HG03060 (cell line): Measurements from ENCODE around the gene ADAM10.
"Not testable (repeated sequence)": the region's sequence is repeated elsewhere in the genome, so short reads cannot be mapped to it uniquely, and the experiment has no call there.

Source experiments
- ATAC-seq: cut with Tn5 transposase; IDR thresholded peaks from one replicate; pipeline ENCODE4 v1.9.1; 2021; ENCODE audit warnings: low read depth, moderate number of reproducible peaks; ENCODE audit not compliant: unreplicated experiment

Gene ADAM10

GRCh38 chr15:58626378-58626777 lies 123.1 kb downstream of the ADAM10 start:
- no peak for ATAC-seq

- no peak for ATAC-seq
These were observed 126.6 kb downstream of the ADAM10 start for GRCh38 chr15:58622877-58623276.

- not testable (repeated sequence) for ATAC-seq
These were observed 129.2 kb downstream of the ADAM10 start for GRCh38 chr15:58620268-58620667.

GRCh38 chr15:58616171-58616570 lies 133.3 kb downstream of the ADAM10 start:
- ATAC-seq, result no peak

- ATAC-seq, result no peak
These were observed 137.5 kb downstream of the ADAM10 start for GRCh38 chr15:58611731-58612676.

- ATAC-seq, result no peak
These were observed 140.8 kb downstream of the ADAM10 start for GRCh38 chr15:58608711-58609110.

GRCh38 chr15:58608129-58608590 lies 141.3 kb downstream of the ADAM10 start:
- no peak for ATAC-seq

- no peak for ATAC-seq
These were observed 142.9 kb downstream of the ADAM10 start for GRCh38 chr15:58606577-58607080.

GRCh38 chr15:58605931-58606530 lies 143.5 kb downstream of the ADAM10 start:
- no peak for ATAC-seq

GRCh38 chr15:58604455-58604923 lies 145.0 kb downstream of the ADAM10 start:
- no peak for ATAC-seq

- not testable (repeated sequence) for ATAC-seq
These were observed 145.6 kb downstream of the ADAM10 start for GRCh38 chr15:58603927-58604326.

- no peak for ATAC-seq
These were observed 146.7 kb downstream of the ADAM10 start for GRCh38 chr15:58602823-58603222.

GRCh38 chr15:58598829-58599210 lies 150.7 kb downstream of the ADAM10 start:
- no peak for ATAC-seq

- no peak for ATAC-seq
These were observed 151.3 kb downstream of the ADAM10 start for GRCh38 chr15:58597943-58598828.

- no peak for ATAC-seq
These were observed 153.8 kb downstream of the ADAM10 start for GRCh38 chr15:58595516-58596263.

- ATAC-seq, result no peak
These were observed 154.6 kb downstream of the ADAM10 start for GRCh38 chr15:58594898-58595297.

GRCh38 chr15:58593870-58594269 lies 155.6 kb downstream of the ADAM10 start:
- no peak for ATAC-seq

- no peak for ATAC-seq
These were observed 158.6 kb downstream of the ADAM10 start for GRCh38 chr15:58590926-58591325.

GRCh38 chr15:58590236-58590635 lies 159.3 kb downstream of the ADAM10 start:
- ATAC-seq, result no peak

GRCh38 chr15:58589047-58589446 lies 160.5 kb downstream of the ADAM10 start:
- no peak for ATAC-seq
